GM20431 (cell line): ENCODE data around the gene TTLL1.
"Not testable (repeated sequence)": the region's sequence is repeated elsewhere in the genome, so short reads cannot be mapped to it uniquely, and the experiment has no call there.

Experiments
- in situ Hi-C: fragments of 300-500 bp; cut with MseI, MboI; formaldehyde crosslinking; loops from one replicate; pipeline ENCODE4 v1.15.0; 2020; ENCODE audit warnings: low sequenced_read_pairs; ENCODE audit not compliant: unreplicated experiment

Gene TTLL1

GRCh38 chr22:42996646-42997365 is 92.4 kb downstream of the TTLL1 start:
- in situ Hi-C loops: no loop called here

DNA sequence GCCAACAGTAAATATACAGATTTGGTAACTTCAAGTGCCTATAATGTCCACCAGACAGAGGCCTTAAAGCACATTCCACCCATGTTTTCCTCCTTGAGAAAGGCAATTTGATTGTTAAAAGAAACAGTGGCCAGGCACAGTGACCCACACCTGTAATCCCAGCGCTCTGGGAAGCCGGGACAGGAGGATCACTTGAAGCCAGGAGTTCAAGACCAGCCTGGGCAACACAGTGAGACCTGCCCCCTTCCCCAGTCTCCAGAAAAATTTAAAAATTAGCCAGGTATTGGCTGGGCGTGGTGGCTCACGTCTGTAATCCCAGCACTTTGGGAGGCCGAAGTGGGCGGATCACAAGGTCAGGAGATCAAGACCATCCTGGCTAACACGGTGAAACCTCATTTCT is 93.5 kb downstream of the TTLL1 start:
- in situ Hi-C loops: not testable (repeated sequence)

GRCh38 chr22:42994917-42995562 is 94.2 kb downstream of the TTLL1 start:
- in situ Hi-C loops: no loop called here

- in situ Hi-C loops: no loop called here
These were observed 94.8 kb downstream of the TTLL1 start for GRCh38 chr22:42994276-42994916.

DNA sequence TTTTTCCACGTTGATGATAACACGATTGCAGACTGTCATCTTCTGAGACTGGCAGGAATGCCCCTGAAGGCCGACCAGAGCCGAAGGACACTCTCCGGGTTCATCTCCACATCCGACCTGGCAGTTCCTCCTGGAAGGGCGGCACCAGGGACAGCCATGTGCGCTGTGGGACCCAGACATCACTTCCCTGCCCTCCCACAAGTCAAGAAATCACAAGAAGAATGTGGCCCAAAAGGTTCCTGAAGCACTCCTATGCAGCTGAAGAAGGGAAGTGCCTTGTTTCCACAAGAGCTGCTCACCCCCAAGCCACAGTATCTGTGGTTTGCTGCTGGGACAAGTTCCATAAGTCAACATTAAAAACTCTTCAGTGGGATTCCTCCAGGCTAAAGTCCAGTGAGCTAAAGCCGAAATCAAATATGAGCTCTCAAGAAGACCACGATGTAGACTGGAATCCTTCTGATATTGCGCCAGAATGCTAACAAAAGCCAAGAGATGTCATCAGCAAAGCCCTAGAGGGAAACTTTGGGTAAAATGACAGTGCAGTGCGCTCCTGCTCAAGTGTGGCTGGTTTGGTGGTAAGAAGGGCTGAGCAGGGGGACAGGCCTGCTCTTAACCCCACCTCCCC is 95.4 kb downstream of the TTLL1 start:
- in situ Hi-C loops: no loop called here

- in situ Hi-C loops: no loop called here
These were observed 96.2 kb downstream of the TTLL1 start for GRCh38 chr22:42992886-42993479.

- in situ Hi-C loops: no loop called here
These were observed 97.1 kb downstream of the TTLL1 start for GRCh38 chr22:42992092-42992491.

DNA sequence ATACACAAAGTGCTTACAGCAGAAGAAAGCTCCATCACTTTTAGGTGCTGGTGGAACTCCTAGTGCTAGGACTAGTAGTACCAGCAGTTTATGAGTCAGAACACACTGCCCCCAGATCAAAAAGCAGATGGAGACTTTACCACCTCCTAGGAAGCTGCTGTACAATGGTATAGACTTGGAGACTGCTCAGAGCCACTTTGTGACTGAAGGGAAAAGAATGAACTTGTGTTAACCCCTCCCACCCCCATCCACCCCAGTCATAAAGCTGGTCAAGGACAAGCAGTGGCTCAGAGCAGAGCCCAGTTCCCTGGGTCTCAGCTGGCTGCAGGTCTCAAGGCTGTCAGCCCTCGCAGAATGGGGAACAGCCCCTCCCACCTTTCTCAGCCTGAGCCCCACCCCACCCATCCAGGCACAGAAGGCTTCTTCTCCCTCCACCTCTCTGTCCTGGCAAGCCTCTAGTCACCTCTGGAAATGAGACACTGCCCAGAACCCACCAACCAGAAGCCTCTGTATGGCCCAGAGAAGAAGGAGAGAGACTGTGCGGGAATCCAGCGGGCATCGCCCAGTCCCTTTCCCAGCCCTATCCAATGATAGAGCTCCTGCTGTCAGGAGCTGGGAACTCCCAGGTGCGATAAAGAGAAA is 98.1 kb downstream of the TTLL1 start:
- in situ Hi-C loops: no loop called here

DNA sequence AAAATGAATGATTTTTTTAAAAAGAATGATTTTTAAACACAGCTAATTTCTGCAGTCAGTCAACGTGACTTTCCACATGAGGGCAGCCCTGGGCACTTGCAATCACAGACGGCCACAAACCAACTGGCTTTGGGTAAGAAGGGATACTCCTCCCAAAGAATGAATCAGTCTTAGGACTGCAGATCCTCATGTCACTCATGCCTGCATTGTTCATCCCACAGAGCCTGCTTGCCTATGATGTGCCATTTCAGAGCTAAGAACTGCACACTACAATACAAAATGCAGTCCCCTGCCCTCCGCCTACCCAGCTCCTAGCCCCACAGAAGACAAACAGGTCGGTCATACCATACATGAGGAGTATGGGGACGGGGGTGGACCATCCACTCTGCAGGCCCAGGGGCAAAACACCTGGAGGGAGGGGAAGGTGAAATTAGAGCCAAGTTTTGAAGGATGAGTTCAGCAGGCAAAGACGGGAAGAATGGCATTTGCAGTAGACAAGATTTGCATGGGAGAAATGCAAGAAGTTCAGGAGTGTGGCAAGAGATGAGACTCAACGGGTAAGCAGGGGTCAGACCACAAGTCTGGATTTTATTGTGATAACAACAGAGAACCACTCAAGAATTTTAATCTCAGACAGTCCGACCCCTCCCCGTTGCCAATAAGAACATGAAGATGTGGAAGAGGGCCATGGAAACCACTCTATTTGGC is 98.9 kb downstream of the TTLL1 start:
- in situ Hi-C loops: no loop called here
